ENCODE results near the gene TFPI. TPM values are rescaled to one million over a fixed set of nuclear protein-coding genes. Genes with fewer than 3 reads are reported as not detected.

The TFPI gene
- total RNA-seq, 2 experiments from 2014 or later = not detected

GRCh38 chr2:187415449-187415848 is 138.8 kb downstream of the TFPI start:
- ChIA-PET POLR2A (interaction anchor here (0.6 kb wide), 1 partner anchor 485 kb away, joined by 3 read pairs; no protein-coding TSS in a partner anchor), CTCF (ENCODE audit: unreplicated experiment) (no interaction called here)
- intact Hi-C loops (cut with micrococcal nuclease; ENCODE audit: unreplicated experiment) = no loop called here
- no peak overlapping the region for H3K4me2 ChIP-seq (ENCODE audit: low read length)
- H3K4me3 ChIP-seq (ENCODE audit: low read depth, low read length, poor library complexity, severe bottlenecking) = no peak overlapping the region
- no peaks in the 10 kb centered on the region for H3K36me3 ChIP-seq (ENCODE audit: insufficient read depth, low read length)
- H2AFZ ChIP-seq (ENCODE audit: low read length) = no peak overlapping the region
- no TSS peak for BruUV-seq (replicated peaks)
- TF ChIP-seq EZH2phosphoT487 (IDR thresholded peaks at IDR 0.05; ENCODE audit: borderline replicate concordance, low read depth, low read length) (no peak), CTCF (conservative IDR thresholded peaks at IDR 0.05; ENCODE audit: low read length) (no peak)
- no peaks in the 10 kb centered on the region for H3K4me1 ChIP-seq (ENCODE audit: insufficient read depth, low read length, poor library complexity, severe bottlenecking)
- no peaks in the 10 kb centered on the region for H3K79me2 ChIP-seq (ENCODE audit: insufficient read depth, low read depth, low read length)
- no peak overlapping the region for H3K27ac ChIP-seq (ENCODE audit: low read depth, low read length, poor library complexity, severe bottlenecking)
- no peak for DNase-seq (ENCODE audit: low spot score)
- no peaks in the 10 kb centered on the region for H3K9me2 ChIP-seq (ENCODE audit: insufficient read depth, low read length)
- H3K9me3 ChIP-seq (ENCODE audit: low read length) = no peaks in the 10 kb centered on the region
- H4K20me1 ChIP-seq (ENCODE audit: insufficient read depth, low read length) = no peaks in the 10 kb centered on the region

Small RNA genes within 50 kb of the gene (small RNA-seq; reads per million reads assigned to genes)
- not detected for gene GAPDHP59

Other genes starting within 250 kb of the TFPI start
- not detected in 2 replicates for gene CALCRL, start 106.2 kb downstream of the TFPI start, total RNA-seq (2014; rRNA removed; shearing (Covaris generic))
- gene CALCRL, start 106.2 kb downstream of the TFPI start, total RNA-seq (2022) = not detected in 2 replicates

Data from OCI-LY7 (cell line).